NOMO-1 (cell line): ENCODE results near the gene STAG1.
"Not testable (repeated sequence)": the region's sequence is repeated elsewhere in the genome, so short reads cannot be mapped to it uniquely, and the experiment has no call there.

Experiments
- DNase-seq, 2 experiments: peaks; one replicate each; lab custom pipeline; 2025; ENCODE audit not compliant: unreplicated experiment in 2 of 2; lab: John Stamatoyannopoulos, UW

Gene STAG1

DNA sequence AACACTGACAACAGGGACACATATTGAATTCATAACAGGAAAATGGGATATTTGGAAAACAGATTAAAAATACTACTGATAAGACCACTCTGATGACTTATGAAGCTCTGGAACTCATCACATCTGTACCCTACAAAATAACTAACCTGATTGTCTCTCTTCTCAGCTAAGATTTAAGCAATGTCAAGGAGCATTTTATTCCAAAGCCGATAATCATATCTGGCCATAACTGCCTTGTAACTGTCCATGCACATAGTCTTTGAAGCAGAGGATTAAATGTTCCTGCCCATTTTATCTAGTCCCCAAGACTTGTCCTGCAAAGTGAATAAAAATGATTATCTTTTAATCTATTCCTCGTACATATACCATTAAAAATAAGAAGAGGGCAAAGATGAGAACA is 234.1 kb downstream of the STAG1 start:
- no peak for DNase-seq

DNA sequence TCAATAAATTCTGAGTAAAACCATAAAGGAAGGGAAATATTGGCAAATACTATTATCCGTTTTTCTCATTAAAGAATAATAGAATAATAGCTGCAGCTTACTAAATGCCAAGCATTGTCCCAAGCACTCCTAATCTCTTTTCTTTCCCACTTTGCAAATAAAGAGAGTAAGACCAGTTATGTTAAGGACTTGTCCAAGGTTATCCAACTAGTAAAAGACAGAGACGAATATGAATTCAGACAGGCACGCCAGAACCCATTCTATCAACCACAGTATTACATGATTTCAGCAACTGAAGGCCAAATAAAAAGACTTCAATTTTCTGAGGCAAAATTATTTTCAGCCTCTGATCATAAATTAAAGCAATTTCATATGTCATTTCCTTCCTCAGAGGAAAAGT is 235.5 kb downstream of the STAG1 start:
- DNase-seq: no peak

DNA sequence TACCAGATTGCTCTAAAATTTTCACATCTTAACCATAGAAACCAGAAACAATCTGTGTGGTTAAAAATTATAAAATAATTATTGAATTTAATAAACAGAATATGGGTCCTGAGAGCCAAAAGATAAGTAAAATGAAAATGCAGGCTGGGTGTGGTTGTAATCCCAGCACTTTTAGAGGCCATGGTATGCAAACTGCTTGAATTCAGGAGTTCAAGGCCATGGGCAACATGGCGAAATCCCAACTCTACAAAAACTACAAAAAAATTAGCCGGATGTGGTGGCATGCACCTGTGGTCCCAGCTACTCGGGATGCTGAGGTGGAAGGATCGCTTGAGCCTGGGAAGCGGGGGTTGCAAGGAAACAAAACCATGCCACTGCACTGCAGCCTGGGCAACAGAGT is 236.1 kb downstream of the STAG1 start:
- no peak for DNase-seq

DNA sequence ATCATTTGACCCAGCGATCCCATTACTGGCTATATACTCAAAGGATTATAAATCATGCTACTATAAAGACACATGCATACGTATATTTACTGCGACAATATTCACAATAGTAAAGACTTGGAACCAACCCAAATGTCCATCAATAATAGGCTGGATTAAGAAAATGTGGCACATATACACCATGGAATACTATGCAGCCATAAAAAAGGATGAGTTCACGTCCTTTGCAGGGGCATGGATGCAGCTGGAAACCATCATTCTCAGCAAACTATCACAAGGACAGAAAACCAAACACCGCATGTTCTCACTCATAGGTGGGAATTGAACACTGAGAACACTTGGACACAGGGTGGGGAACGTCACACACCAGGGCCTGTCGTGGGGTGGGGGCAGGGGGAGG is 237.6 kb downstream of the STAG1 start:
- not testable (repeated sequence) for DNase-seq

DNA sequence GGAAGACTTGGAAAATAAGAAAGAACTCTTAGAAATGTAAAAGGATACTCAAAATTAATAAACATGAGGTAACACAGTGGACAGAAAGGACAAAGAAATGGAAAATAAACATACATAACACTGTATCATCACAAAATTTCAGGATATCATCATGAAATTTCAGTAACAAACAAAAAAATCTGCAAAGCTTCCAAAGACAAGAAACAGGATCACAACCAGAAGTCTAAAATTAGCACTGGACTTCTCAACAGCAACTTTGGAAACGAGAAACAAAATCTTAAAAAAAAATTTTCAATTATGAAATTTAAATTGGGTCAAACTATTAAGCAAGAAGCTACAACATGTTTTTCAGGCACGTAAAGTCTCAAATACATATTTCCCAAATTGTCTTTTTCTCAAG is 238.8 kb downstream of the STAG1 start:
- no peak for DNase-seq

DNA sequence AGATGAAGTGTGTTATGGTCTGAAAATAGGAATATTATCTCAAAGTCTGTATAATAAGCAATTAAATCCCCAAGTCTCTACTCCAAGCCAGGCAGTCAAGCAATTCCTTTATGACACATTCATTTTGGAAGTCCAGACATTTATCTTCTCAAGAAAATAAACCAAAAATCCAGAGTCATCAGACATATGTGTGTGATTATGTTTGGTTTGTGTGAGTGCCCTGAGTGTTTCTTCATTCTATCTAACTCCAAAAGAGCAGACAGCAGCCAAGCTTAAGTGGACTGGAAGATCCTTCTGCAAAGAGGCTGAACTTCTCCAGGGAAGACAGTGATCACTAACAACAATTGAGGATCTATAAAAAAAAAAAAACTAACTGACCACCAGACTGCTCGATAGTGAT is 239.8 kb downstream of the STAG1 start:
- no peak for DNase-seq

DNA sequence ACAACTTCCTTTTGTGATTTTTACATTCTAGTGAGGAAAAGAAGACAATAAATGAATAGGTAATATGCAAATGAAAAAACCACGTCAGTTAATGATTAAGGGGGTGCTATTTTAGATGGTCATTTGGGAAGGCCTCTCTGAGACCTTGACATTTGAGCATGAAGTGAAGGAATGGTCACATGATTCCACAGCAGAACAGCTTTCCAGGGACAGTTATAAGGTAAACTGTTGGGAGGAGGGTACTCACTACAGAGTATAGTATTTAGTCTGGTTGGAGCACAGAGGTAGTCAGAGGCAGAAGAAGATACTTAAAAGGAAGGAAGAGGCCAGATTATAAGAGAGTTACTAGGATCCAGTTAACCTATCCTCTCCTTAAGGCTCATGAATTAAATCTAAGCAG is 246.5 kb downstream of the STAG1 start:
- DNase-seq: no peak

DNA sequence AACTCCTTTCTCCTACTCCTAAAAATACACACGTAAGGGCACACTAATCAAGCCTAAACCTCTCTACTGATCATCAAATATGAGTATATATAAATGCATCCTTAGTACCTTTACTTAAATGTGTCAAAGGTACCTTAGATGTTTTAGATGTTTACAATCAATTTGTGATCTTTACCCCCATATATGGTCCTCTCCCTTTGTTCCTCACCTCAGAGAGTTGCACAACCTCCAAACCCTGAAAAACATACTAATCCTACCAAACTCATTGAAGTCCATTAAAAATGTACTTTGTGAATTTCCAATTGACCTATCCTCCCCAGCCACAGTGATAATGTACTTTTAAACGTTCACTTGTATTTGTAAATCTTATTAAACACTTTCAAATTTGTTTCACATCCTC is 249.1 kb downstream of the STAG1 start:
- DNase-seq: no peak

DNA sequence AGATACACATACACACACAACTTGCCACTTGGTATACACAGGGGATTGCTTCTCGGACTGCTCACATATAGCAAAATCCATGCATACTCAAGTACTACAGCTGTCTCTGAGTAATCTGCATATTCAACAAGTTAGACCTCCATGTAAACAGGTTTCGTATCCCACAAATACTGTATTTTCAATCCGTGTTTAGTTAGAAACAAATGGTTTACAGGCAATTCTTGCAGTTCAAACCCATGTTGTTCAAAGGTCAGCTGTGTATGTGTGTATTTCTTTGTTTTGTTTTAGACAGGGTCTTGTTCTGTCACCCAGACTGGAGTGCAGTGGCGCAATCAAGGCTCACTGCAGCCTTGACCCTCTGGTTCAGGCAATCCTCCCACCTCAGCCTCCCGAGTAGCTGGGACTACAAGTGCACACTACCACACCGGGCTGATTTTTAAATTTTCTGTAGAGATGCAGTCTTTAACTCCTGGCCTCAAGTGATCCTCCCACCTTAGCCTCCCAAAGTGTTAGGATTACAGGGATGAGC is 253.2 kb downstream of the STAG1 start:
- DNase-seq: no peak

DNA sequence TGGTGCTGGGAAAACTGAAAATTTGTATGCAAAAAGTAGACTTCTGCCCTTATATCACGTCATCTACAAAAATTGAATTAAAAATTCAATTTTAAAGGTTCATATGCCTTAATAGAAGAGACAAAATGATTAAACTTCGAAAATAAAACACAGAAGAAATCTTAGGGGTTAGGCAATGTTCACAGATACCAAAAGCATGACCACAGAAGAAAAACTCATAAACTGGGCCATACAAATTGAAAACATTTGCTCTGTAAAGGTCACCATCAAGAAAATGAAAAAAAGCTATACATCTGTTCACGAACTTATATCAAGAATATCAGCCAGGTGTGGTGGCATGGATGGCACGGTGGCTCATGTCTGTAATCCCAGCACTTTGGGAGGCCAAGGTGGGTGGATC is 257.0 kb downstream of the STAG1 start:
- DNase-seq: no peak

DNA sequence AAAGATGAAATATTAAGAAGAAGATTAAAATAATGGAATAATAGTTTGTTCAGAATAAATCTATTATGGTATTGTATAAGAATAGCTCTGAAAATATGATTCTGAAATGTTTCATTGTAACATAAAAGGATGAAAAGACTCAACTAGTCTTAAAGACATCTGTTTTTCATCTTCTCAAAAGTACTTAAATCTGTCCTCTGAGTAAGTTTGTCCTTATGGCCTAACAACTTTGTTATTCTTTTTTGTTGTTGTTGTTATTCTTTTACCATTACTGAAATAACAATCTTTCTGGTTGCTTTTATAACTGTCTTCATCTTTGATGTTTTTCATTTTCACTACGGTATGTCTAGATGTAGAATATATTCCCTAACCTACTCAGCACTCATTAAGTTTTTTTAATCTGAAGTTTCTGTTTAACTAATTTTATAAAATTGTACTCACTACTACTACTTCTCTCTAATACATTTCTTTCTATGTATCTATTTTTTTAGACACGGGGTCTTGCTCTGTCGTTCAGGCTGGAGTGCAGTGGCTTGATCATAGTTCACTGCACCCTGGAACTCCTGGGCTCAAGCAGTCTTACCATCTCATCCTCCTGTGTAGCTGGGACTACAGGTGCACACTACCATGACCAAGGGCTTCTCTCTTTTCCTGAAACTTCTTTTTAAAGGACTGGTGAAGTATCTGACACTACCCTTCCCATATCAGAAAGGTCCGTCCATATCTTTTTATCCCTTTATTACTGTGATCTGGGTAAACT is 261.4 kb downstream of the STAG1 start:
- no peak for DNase-seq

DNA sequence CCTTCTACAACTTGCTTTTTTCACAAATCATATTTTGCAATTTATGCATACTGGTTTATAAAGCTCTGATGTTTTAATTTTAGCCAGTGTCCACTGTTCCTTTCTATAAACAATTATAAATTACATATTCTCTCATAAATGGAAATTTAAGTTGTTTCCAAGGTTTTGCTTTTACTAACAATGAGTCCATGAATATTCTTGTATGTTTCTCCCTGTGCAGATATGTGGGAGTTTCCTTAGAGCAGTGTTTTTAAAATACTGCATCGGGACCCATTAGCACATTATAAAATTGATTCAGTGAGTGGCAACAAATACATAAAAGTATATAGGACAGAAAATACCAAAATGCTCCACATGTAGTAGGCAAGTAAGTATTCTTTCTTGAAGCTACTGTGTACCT is 266.4 kb downstream of the STAG1 start:
- DNase-seq: no peak

DNA sequence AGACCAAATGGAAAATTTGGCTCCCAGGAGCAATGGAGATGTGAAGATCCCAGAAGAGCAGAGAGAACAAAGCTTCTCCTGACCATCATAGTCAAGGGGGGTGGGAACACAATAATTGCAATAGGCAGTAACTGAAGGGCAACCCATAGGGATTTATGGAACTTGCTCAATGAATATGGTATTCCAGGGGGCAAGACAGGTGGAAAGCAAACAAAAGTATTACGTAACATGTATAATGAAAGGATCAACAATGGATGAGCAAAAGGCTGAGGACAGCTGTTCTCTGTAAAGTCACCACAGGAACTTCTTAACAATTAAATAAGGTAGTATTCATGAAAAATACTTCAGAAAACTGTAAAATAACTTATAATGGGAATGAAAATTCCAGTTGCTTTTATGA is 275.9 kb downstream of the STAG1 start:
- no peak for DNase-seq

DNA sequence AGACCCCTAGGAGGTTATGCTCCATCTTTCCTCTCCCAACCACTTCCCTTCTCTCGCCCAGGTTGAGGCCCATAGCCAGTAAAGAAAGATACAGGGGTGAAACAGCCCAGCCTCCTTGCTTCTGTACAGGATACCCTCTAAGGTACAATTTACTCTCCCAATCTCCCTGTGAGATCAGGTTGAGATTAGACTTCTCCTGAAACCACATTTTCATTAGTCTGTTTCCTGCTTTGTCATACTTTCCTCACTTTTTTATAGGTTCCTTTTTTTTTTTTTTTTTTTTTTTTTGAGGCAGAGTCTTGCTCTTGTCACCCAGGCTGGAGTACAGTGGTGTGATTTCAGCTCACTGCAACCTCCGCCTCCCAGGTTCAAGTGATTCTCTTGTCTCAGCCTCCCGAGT is 277.3 kb downstream of the STAG1 start:
- DNase-seq: peak in 1 of 2 experiments; percentile 23

DNA sequence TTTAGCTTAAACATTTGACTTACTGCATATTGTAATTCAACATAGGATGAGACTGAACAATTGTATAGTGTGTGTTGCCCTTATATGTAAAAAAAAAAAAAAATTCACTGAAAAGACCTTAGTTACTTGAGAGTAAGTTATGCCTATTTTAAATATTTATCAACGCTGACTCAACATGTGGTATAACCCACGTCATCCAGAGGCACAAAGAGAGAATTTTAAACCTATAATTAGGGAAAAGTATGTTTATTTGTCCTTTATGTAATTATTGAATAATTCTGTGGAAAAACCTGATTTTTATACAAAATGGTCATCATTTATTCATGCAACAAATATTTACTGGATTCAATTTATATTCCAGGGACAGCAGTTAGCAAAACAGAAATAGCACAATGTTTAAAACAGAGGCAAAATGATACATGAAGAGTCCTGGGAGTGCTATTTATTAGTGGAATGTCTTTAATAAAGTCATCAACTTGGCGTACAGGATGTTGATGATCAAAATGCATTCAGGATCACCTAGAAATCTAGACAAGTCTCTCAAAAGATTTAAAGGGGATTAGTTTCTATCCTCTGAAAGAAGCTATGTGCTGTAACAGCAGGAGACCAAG is 278.4 kb downstream of the STAG1 start:
- DNase-seq: no peak

DNA sequence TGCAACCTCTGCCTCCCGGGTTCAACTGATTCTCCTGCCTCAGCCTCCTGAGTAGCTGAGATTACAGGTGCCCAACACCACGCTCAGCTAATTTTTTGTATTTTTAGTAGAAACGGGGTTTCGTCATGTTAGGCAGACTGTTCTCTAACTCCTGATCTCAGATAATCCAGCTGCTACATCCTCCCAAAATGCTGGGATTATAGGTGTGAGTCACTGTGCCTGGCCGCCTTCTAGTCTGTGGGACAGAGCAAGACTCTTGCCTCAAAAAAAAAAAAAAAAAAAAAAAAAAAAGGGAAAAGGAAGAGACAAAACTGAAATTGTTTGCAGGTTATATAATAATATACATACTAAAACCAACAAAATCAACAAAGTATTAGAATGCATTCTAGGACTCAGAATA is 286.9 kb downstream of the STAG1 start:
- no peak for DNase-seq

DNA sequence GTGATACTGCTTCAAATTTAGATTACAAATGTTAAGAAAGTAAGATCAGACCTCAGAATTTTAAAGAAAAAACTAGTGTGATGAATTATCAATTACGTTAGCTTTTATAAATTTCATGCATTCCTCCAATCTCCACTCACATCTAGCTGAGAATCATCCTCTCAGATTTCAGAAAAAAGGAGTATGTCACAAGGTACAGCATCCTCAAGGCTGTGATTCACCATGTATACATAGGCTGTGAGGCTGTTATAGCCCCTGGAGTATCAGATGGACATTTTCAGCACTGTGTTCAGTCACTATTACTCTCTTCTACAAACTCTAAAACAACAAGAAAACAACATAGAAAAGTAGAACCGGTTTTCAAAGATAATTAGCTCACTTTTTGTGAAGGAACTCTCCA is 287.7 kb downstream of the STAG1 start:
- no peak for DNase-seq

DNA sequence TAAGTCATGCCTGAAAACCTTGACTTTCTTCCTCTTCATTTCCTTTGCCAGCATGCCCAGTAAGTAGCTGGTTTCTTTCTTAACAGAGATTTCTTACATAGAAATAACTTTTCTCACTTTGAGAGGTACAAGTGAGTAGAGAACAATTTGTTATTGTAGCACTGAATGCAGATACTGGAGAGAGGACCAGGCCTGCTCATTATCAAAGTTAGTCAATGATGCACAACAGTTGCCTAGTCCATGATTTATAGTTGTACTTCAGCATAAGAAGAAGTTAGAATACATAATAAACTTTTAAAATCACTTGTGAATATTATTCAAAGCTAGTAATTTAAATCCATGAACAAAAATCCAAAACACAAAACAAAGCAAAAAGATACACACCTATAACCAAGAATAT is 289.0 kb downstream of the STAG1 start:
- DNase-seq: no peak

DNA sequence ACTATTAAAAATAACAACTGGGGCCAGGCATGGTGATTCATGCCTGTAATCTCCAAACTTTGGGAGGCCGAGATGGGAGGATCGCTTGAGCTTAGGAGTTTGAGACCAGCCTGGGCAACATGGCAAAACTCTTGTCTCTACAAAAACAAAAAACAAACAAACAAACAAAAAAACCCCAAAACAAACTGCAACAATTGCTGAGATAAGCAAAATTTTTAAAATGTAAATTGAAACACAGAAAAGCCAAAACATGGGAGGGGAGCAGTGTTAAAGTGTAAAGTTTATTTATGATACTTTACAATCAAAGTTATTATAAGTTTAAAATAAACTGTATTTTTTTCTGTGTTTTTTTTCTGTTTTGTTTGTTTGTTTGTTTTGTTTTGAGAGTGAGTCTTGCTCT is 294.4 kb downstream of the STAG1 start:
- no peak for DNase-seq

DNA sequence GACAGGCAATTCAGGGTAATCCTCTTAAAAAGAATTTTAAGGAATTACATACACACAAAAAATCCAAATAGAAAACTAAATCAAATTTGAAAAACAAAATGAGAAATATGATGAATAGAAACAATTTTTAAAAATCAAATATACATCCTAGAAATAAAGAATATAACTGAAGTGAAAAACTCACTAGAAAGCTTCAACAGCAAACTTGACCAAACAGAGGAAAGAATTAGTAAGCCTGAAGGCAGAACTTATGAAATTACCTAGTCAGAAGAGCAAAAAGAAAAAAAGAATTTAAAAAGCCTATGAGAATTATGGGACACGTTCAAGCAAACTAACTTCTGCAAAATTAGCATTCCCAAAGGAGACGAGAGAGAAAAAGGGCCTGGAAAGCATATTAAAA is 296.0 kb downstream of the STAG1 start:
- DNase-seq: no peak

DNA sequence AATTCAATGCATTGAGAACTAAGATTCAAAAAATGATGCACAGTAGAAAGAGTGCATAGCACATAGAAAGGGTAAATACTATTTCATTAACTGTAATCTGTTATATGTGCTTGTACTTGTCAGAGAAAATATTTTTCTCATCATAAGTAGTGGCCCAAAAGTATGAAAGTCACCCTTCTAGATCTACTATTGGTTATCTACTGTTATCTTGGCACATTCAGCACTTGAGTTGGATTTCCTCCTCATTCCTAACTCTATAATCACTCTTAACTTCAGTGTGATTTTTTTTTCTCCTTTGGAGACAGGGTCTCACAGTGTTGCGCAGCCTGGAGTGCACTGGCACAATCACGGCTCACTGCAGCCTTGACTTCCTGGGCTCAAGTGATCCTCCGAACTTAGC is 307.6 kb downstream of the STAG1 start:
- DNase-seq: no peak

DNA sequence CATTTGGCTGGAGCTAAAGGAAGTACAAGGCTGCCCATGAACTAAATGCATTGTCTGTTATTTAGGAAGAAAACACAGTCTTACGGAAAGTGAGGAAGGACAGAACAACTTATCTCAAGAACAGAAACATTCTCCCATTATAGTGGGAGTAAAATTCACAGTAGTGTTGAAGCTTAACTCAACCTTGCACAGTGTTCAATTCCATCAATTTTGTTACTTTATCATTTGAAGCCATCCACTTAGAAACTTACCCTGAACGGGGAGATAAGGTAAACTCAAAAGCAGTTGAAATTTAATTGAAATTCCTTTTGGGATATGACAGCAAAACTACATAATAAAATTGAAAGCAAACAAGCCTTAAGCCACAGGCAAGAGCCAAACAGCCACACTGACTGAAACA is 315.1 kb downstream of the STAG1 start:
- no peak for DNase-seq

DNA sequence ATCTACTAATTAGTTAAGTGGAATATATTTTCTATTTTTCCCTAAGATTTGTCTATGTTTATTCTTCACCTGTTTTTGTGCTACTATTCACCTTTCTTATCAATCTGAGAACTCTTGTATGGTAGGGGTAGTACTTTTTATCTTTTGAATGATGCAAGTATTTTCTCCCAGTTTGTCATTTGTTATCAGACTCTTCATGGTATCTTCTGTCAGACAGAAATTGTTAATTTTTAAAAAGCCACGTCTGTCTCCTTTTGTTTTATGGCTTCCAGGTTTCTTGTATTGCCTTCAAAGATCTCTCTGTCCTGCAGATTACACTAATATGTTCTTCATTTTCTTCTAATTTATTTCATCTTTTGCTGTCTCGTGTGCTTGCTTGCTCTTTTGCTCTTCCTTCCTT is 317.7 kb downstream of the STAG1 start:
- no peak for DNase-seq
